PC-3 (cell line): ENCODE measurements around the gene SFMBT1. TPM values are rescaled to one million over a fixed set of nuclear protein-coding genes. Genes with fewer than 3 reads are reported as not detected.

Experiments used
- ATAC-seq: fragments of 200-7000 bp; cut with Tn5 transposase; 2 replicates; pipeline ENCODE4 v1.9.1; 2020; ENCODE audit warnings: mild to moderate bottlenecking, moderate library complexity
- BruUV-seq: library from RNA; stranded (reverse); fragments of 400-500 nt; replicated peaks from 2 replicates; lab custom pipeline; 2021; lab: Mats Ljungman, UMichigan
- CTCF ChIA-PET: fragments of 300-600 bp; sonication (Branson Sonifier 250); formaldehyde crosslinking; loops from one replicate; lab custom pipeline; 2022; ENCODE audit warnings: antibody characterized with exemption; lab: Charles Lee
- POLR2A ChIA-PET: fragments of 300-600 bp; sonication (Branson Sonifier 250); formaldehyde crosslinking; loops from one replicate; lab custom pipeline; 2022; ENCODE audit warnings: antibody characterized with exemption; ENCODE audit not compliant: unreplicated experiment; lab: Charles Lee
- DNase-seq: peaks from one replicate; pipeline ENCODE4 v3.0.0-alpha.2; 2015
- H2AFZ ChIP-seq: fragments of 300-600 bp; sonication (generic); 2 replicates; pipeline ENCODE4 v1.6.0; 2016; ENCODE audit warnings: antibody characterized with exemption, low read length
- H3F3A ChIP-seq: fragments of 300-600 bp; sonication (generic); one replicate; pipeline ENCODE4 v1.6.0; 2017; ENCODE audit warnings: antibody characterized with exemption, low read length, control low read depth, mild to moderate bottlenecking; ENCODE audit not compliant: unreplicated experiment
- H3K27ac ChIP-seq: fragments of 300-600 bp; sonication (generic); 2 replicates; pipeline ENCODE4 v1.5.1; 2016; ENCODE audit warnings: mild to moderate bottlenecking, low read length
- H3K27me3 ChIP-seq: fragments of 300-600 bp; sonication (generic); 2 replicates; pipeline ENCODE4 v1.6.1; 2016; ENCODE audit warnings: low read length, mixed read lengths
- H3K36me3 ChIP-seq: fragments of 300-600 bp; sonication (generic); 2 replicates; pipeline ENCODE4 v1.6.1; 2016; ENCODE audit warnings: low read depth, mixed run types, low read length, mixed read lengths
- H3K4me1 ChIP-seq: fragments of 300-600 bp; sonication (generic); 2 replicates; pipeline ENCODE4 v1.5.1; 2016; ENCODE audit warnings: low read length; ENCODE audit not compliant: insufficient read depth
- H3K4me2 ChIP-seq: fragments of 300-600 bp; sonication (generic); 2 replicates; pipeline ENCODE4 v1.6.0; 2016; ENCODE audit warnings: low read length
- H3K4me3 ChIP-seq: fragments of 300-600 bp; sonication (generic); 2 replicates; pipeline ENCODE4 v1.5.1; 2016; ENCODE audit warnings: mild to moderate bottlenecking, low read length, mixed read lengths
- H3K79me2 ChIP-seq: fragments of 300-600 bp; sonication (generic); 2 replicates; pipeline ENCODE4 v1.6.1; 2017; ENCODE audit warnings: low read length, mixed read lengths
- H3K9ac ChIP-seq: fragments of 300-600 bp; sonication (generic); 2 replicates; pipeline ENCODE4 v1.6.0; 2016; ENCODE audit warnings: mild to moderate bottlenecking, low read length
- H3K9me2 ChIP-seq: fragments of 300-600 bp; sonication (generic); replicated peaks from 2 replicates; pipeline ENCODE4 v1.6.1; 2016; ENCODE audit warnings: mixed run types, low read length, mixed read lengths
- H3K9me3 ChIP-seq: fragments of 300-600 bp; sonication (generic); 2 replicates; pipeline ENCODE4 v1.6.1; 2016; ENCODE audit warnings: low read length, mixed read lengths
- H4K20me1 ChIP-seq: fragments of 300-600 bp; sonication (generic); 2 replicates; pipeline ENCODE4 v1.6.1; 2016; ENCODE audit warnings: low read length, mixed read lengths
- CTCF ChIP-seq: fragments of 300-600 bp; sonication (generic); conservative IDR thresholded peaks from 2 replicates; pipeline ENCODE4 v1.5.1; 2017; ENCODE audit warnings: antibody characterized with exemption, low read depth, mild to moderate bottlenecking, low read length
- EZH2 ChIP-seq: fragments of 300-600 bp; sonication (generic); IDR thresholded peaks from one replicate; pipeline ENCODE4 v1.6.1; 2017; ENCODE audit warnings: antibody characterized with exemption, mild to moderate bottlenecking, low read length; ENCODE audit not compliant: unreplicated experiment
- EZH2phosphoT487 ChIP-seq: fragments of 300-600 bp; sonication (generic); IDR thresholded peaks from 2 replicates; pipeline ENCODE4 v1.6.1; 2018; ENCODE audit warnings: mild to moderate bottlenecking, antibody characterized with exemption, low read length, borderline replicate concordance
- intact Hi-C: fragments of 100-400 bp; cut with micrococcal nuclease; formaldehyde crosslinking; loops from 2 replicates; pipeline ENCODE4 v1.9.0; 2023
- total RNA-seq: library from RNA; depleted of rRNA; stranded (reverse); fragments of >200 nt; gene quantifications from 2 replicates; pipeline ENCODE4 v1.2.3, GENCODE V29; 2014; rRNA removed

The SFMBT1 gene
- total RNA-seq, 1 experiment from 2014 or later: 10.8 TPM

DNA sequence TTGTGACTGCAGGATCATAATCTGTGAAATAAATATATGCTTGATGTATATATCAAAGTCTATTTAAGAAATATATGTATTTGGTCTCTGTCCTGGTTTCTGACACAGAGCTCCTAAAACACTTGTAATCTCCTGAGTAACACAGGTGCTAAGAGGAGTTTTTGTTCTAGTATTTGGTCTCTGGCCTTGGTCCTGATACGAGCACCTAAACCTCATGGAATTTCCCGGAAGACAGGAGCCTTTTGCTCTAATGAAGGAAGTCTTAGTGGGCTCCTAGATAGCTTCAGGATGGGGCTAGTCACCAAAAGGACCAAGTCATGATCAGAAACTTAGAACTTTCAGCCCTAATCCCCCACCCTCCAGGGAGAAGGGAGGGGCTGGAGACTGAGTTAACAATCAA lies 191.9 kb downstream of the SFMBT1 start:
- CTCF ChIA-PET: no interaction called here

More for the DNA sequence above, 191.9 kb downstream of the SFMBT1 start:
- H3K9ac ChIP-seq: no peak overlapping the region
- no peak overlapping the region for H2AFZ ChIP-seq
- no peaks in the 10 kb centered on the region for H3K79me2 ChIP-seq
- no peak for ATAC-seq
- no peak overlapping the region for H3K4me2 ChIP-seq
- no peak overlapping the region for H3K4me3 ChIP-seq
- intact Hi-C loops: no loop called here
- H3F3A ChIP-seq: no peaks in the 10 kb centered on the region
- BruUV-seq: no TSS peak
- no peak overlapping the region for H3K27ac ChIP-seq
- no peak for DNase-seq
- TF ChIP-seq EZH2phosphoT487 (no peak), CTCF (no peak), EZH2 (no peak)
- H4K20me1 ChIP-seq: no peaks in the 10 kb centered on the region
- peaks cover 3% of the 10 kb centered on the region for H3K36me3 ChIP-seq
- no peaks in the 10 kb centered on the region for H3K4me1 ChIP-seq
- no peaks in the 10 kb centered on the region for H3K9me2 ChIP-seq
- no peaks in the 10 kb centered on the region for H3K9me3 ChIP-seq
- POLR2A ChIA-PET: no interaction called here
- H3K27me3 ChIP-seq: no peaks in the 10 kb centered on the region

Other genes with a start within 250 kb of the SFMBT1 start
- 0.80 TPM in 1 of 2 replicates, not detected in the other for gene ITIH4, start 215.4 kb downstream of the SFMBT1 start, total RNA-seq
- gene MUSTN1, start 211.1 kb downstream of the SFMBT1 start, total RNA-seq: 0.66 and 0.69 TPM in 2 replicates
- gene STIMATE, start 148.5 kb downstream of the SFMBT1 start, total RNA-seq: 18.5 and 29.7 TPM in 2 replicates
- gene RFT1, start 84.4 kb upstream of the SFMBT1 start, total RNA-seq: 21.1 and 24.6 TPM in 2 replicates
- 7.8 and 18.7 TPM in 2 replicates for gene PRKCD, start 115.1 kb upstream of the SFMBT1 start, total RNA-seq
- gene TKT, start 209.9 kb upstream of the SFMBT1 start, total RNA-seq: 380 and 486 TPM in 2 replicates